Kidney (tissue), 14 donors: ENCODE data around the gene NELFB. TPM values are rescaled to one million over a fixed set of nuclear protein-coding genes. Genes with fewer than 3 reads are reported as not detected.

Experiments used
- DNase-seq, 5 donors: peaks; one replicate each; pipeline ENCODE4 v3.0.0-alpha.2; 2013 to 2020
- FAIRE-seq: peaks from 2 replicates; lab custom pipeline; 2012; peaks lifted over from hg19 to GRCh38; lab: Jason Lieb, UNC
- H3K27ac ChIP-seq, 2 donors: one replicate each; pipeline ENCODE4 v1.7.0; 2013; ENCODE audit warnings: low read depth in 2 of 2, low read length in 2 of 2, inconsistent platforms in 1 of 2
- H3K27me3 ChIP-seq: one replicate; pipeline ENCODE4 v1.7.1; 2013; ENCODE audit warnings: low read length, inconsistent platforms; ENCODE audit not compliant: control insufficient read depth, insufficient read depth
- H3K36me3 ChIP-seq, 3 donors: one replicate each; pipeline versions ENCODE4 v1.7.0 to v1.7.1; 2013; ENCODE audit warnings: low read length in 3 of 3, control low read depth in 1 of 3, inconsistent platforms in 1 of 3; ENCODE audit not compliant: insufficient read depth in 3 of 3, control insufficient read depth in 2 of 3
- H3K4me1 ChIP-seq, 3 donors: one replicate each; pipeline versions ENCODE4 v1.7.0 to v1.7.1; 2013; ENCODE audit warnings: low read length in 3 of 3, inconsistent platforms in 1 of 3, low read depth in 1 of 3; ENCODE audit not compliant: control insufficient read depth in 2 of 3, insufficient read depth in 2 of 3
- H3K4me3 ChIP-seq, 3 donors: one replicate each; pipeline versions ENCODE4 v1.7.0 to v1.8.1; 2013; ENCODE audit warnings: low read length in 3 of 3, control low read depth in 1 of 3, inconsistent platforms in 1 of 3
- H3K9ac ChIP-seq, 3 donors: one replicate each; pipeline versions ENCODE4 v1.7.0 to v1.7.1; 2013; ENCODE audit warnings: low read length in 3 of 3, control low read depth in 1 of 3, inconsistent platforms in 1 of 3
- H3K9me3 ChIP-seq, 3 donors: one replicate each; pipeline versions ENCODE4 v1.7.0 to v1.7.1; 2013; ENCODE audit warnings: low read length in 3 of 3, control low read depth in 1 of 3, inconsistent platforms in 1 of 3; ENCODE audit not compliant: control insufficient read depth in 2 of 3, insufficient read depth in 1 of 3
- CTCF ChIP-seq: IDR thresholded peaks from 3 replicates; pipeline ENCODE4 v1.5.1; 2012; ENCODE audit warnings: mild to moderate bottlenecking, moderate library complexity, borderline replicate concordance; ENCODE audit not compliant: insufficient read depth; ENCODE audit errors: extremely low read depth
- intact Hi-C: fragments of 100-400 bp; cut with DNase I; formaldehyde crosslinking; loops from one replicate; pipeline ENCODE4 v1.11.1; 2022
- polyA plus RNA-seq: library from polyadenylated mRNA; stranded (reverse); fragments of 350-450 nt; fragmentation: Illumina TruSeq; extraction: RNeasy Lipid Tissue Mini Kit (QIAGEN cat#74804); gene quantifications from one replicate; pipeline ENCODE4 v1.2.3, GENCODE V29; 2014; ENCODE audit warnings: low read depth, low replicate concordance; ENCODE audit not compliant: insufficient read depth
- total RNA-seq: library from RNA; stranded (reverse); fragmentation: NEBNext Ultra II Directional; extraction: Animal tissue kit (Norgen Biotek cat#: 25700); gene quantifications from one replicate; pipeline ENCODE4 v1.2.1, GENCODE V29; 2021
- donor health status: control.
- donor health status: control.
- donor health status: control.
- donor health status: control.
- donor health status: control.
- donor health status: DM: yes; HTN: yes; CAD: no.
- donor health status: Normal renal cell carcinoma (clear cell type).

Gene NELFB
- total and polyA plus RNA-seq, 2 donors from 2014 or later, result 43.8 to 57.3 TPM

GRCh38 chr9:137298401-137299202 is 43.5 kb downstream of the NELFB start:
- no peak for TF ChIP-seq CTCF
- Histone ChIP-seq H3K4me3 (peak overlapping the region in 2 of 3 donors; percentile 2 to 47), H3K9ac (peak overlapping the region in 1 of 3 donors; percentile 34), H3K4me1 (peaks cover 0 to 11% (median 0%) of the 10 kb centered on the region in 3 donors), H3K9me3 (peaks cover 0 to 4% (median 0%) of the 10 kb centered on the region in 3 donors), H3K27me3 (no peaks in the 10 kb centered on the region), H3K36me3 (no peaks in the 10 kb centered on the region), H3K27ac (peak overlapping the region; percentile 51 to 65)
- intact Hi-C loops, result loop anchor here (5.0 to 10.0 kb wide), 2 partner anchors 109 to 226 kb away; no protein-coding TSS in a partner anchor
- DNase-seq, result peak in 3 of 5 donors; percentile 8 to 68 (median 44)
- no peak for FAIRE-seq

DNA sequence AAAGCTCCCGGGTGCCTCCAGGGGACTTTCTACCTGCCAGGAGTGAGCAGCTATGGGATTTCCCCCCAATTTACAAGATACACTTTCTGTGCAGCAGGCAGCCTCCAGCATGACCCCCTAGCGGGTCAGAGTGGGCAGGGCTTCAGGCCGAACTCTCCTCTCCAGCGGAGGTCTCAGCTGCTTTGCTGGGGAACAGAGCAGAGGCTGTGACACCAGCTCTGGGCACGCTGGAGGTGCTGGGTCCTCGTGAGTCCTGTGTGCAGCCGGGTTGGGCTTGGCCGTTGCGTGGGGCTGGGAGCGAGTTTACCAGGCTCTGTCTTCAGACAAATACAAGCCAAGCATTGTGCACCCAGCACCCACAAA is 44.1 kb downstream of the NELFB start:
- no peaks in the 10 kb centered on the region for H3K27me3 ChIP-seq
- FAIRE-seq (no peak), DNase-seq (peak in 3 of 5 donors; percentile 11 to 70 (median 53))
- no peaks in the 10 kb centered on the region for H3K36me3 ChIP-seq
- peaks cover 0 to 11% (median 0%) of the 10 kb centered on the region in 3 donors for H3K4me1 ChIP-seq
- H3K4me3 ChIP-seq, result peak overlapping the region in 2 of 3 donors; percentile 2 to 47
- no peak for TF ChIP-seq CTCF
- intact Hi-C loops, result loop anchor here (5.0 to 10.0 kb wide), 2 partner anchors 108 to 226 kb away; no protein-coding TSS in a partner anchor
- H3K27ac ChIP-seq, result peak overlapping the region; percentile 51 to 65
- no peak overlapping the region for H3K9ac ChIP-seq
- H3K9me3 ChIP-seq, result peaks cover 0 to 4% (median 0%) of the 10 kb centered on the region in 3 donors

- intact Hi-C loops, result loop anchor here (5.0 to 10.0 kb wide), 2 partner anchors 107 to 225 kb away; no protein-coding TSS in a partner anchor
- H3K27me3 ChIP-seq, result no peaks in the 10 kb centered on the region
Measured at GRCh38 chr9:137299938-137300337, 44.8 kb downstream of the NELFB start.

More at GRCh38 chr9:137299938-137300337, 44.8 kb downstream of the NELFB start:
- no peaks in the 10 kb centered on the region for H3K9me3 ChIP-seq
- H3K9ac ChIP-seq, result peak overlapping the region in 1 of 3 donors; percentile 22
- FAIRE-seq (no peak), DNase-seq (peak in 4 of 5 donors; percentile 56 to 68 (median 60))
- no peak for TF ChIP-seq CTCF
- peak overlapping the region; percentile 34 to 47 for H3K27ac ChIP-seq
- peaks cover 0 to 13% (median 0%) of the 10 kb centered on the region in 3 donors for H3K4me1 ChIP-seq
- no peaks in the 10 kb centered on the region for H3K36me3 ChIP-seq
- peak overlapping the region; percentile 18 to 66 (median 62) for H3K4me3 ChIP-seq
